IPS DF 6.9 (cell line): ENCODE measurements around the gene CUL5.
A peak's percentile ranks its signal among the peaks of the same experiment; 100 is the strongest.

ENCODE experiments used
- DNase-seq: peaks from one replicate; pipeline ENCODE4 v3.0.0-alpha.2; 2013; ENCODE audit warnings: low read depth, low spot score
- H3K27ac ChIP-seq: one replicate; pipeline ENCODE4 v1.5.1; 2013; ENCODE audit warnings: low read length, control low read depth
- H3K27me3 ChIP-seq: 2 replicates; pipeline ENCODE4 v1.6.1; 2013; ENCODE audit warnings: mild to moderate bottlenecking, low read length; ENCODE audit not compliant: control insufficient read depth, insufficient read depth
- H3K36me3 ChIP-seq: 2 replicates; pipeline ENCODE4 v1.6.1; 2013; ENCODE audit warnings: low read length; ENCODE audit not compliant: control insufficient read depth, insufficient read depth
- H3K4me1 ChIP-seq: 2 replicates; pipeline ENCODE4 v1.6.1; 2013; ENCODE audit warnings: low read length; ENCODE audit not compliant: control insufficient read depth, insufficient read depth
- H3K4me3 ChIP-seq: 2 replicates; pipeline ENCODE4 v1.5.1; 2013; ENCODE audit warnings: mild to moderate bottlenecking, low read length
- H3K9me3 ChIP-seq: 2 replicates; pipeline ENCODE4 v1.6.1; 2013; ENCODE audit warnings: low read length, inconsistent platforms; ENCODE audit not compliant: control insufficient read depth, insufficient read depth
- WGBS: extraction: QIAGEN DNeasy Blood & Tissue Kit; methylation state at CpG from one replicate; pipeline ENCODE4 v1.1.7; 2013; ENCODE audit warnings: mixed read lengths, missing lambda C conversion rate; ENCODE audit not compliant: insufficient read length, insufficient coverage; 5-methylcytosine and 5-hydroxymethylcytosine counted together

Gene CUL5

DNA sequence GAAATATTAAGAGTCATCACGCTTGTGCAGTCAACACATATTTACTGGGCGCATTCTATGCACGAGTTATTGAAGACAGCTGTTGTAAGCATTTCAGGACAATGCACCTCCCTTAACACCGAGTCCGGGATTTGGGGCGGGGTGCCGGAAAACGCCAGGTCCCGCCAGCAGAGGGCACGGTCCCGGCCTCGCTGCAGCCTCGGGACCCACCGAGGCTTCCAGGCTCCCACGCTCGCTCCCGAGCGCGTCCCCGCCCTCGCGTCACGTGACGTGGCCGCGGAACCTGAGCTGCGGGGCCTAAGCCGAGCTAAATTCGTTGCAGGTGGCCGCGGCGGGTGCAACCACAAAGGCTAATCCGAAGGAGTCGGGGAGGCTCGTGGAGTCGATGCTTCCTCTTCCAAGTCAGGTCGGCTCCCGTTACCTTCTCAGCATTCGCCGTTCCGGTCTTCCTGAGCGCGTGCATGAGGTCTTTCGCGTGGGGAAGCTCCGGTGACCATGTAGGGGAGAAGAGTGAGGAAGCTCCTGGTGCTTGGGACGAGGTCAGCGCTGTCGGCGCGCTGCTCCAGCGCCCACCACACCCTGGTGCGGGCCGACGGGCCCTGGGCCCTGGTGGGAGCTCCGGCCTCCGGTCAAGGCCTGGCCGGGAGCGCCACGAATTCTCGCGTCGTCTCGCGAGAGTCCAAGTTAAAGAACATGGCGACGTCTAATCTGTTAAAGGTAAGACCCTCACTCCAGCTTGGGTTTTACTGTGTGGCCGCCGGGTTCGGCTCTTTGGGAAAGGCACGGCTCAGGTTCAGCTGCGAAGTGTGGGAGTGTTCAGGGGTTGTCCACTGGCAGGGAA, at the start of gene CUL5:
Gene CUL5, plus strand, starts transcription at position 243 of the 841 bp plus-strand sequence. Its CDS starts 451 bp downstream, at position 694.
- Histone ChIP-seq H3K27ac (no peak within 1 kb of the TSS), H3K36me3 (no peaks in the 10 kb centered on the region), H3K4me1 (no peaks in the 10 kb centered on the region), H3K4me3 (peak within 1 kb of the TSS; percentile 88), H3K9me3 (no peaks in the 10 kb centered on the region), H3K27me3 (no peaks in the 10 kb centered on the region)
- peak; percentile 71 for DNase-seq
- no CpG with 5 or more reads among the region's 72 CpGs for WGBS

- Histone ChIP-seq H3K4me3 (no peak overlapping the region), H3K4me1 (no peaks in the 10 kb centered on the region), H3K27ac (no peak overlapping the region), H3K36me3 (no peaks in the 10 kb centered on the region), H3K9me3 (no peaks in the 10 kb centered on the region), H3K27me3 (no peaks in the 10 kb centered on the region)
- WGBS, result no CpG with 5 or more reads among the region's 3 CpGs
- DNase-seq, result no peak
Observed at GRCh38 chr11:107961480-107961879, 47.2 kb upstream of the CUL5 start.

GRCh38 chr11:107962181-107962580, 46.5 kb upstream of the CUL5 start:
- Histone ChIP-seq H3K4me3 (no peak overlapping the region), H3K36me3 (no peaks in the 10 kb centered on the region), H3K9me3 (no peaks in the 10 kb centered on the region), H3K4me1 (no peaks in the 10 kb centered on the region), H3K27me3 (no peaks in the 10 kb centered on the region), H3K27ac (no peak overlapping the region)
- DNase-seq, result no peak
- no CpG with 5 or more reads among the region's 1 CpG for WGBS

GRCh38 chr11:107963091-107963490, 45.6 kb upstream of the CUL5 start:
- Histone ChIP-seq H3K4me3 (no peak overlapping the region), H3K27me3 (no peaks in the 10 kb centered on the region), H3K36me3 (no peaks in the 10 kb centered on the region), H3K9me3 (no peaks in the 10 kb centered on the region), H3K4me1 (no peaks in the 10 kb centered on the region), H3K27ac (no peak overlapping the region)
- no peak for DNase-seq
- WGBS, result no CpG with 5 or more reads among the region's 8 CpGs

- no peak for DNase-seq
- H3K27me3 ChIP-seq, result no peaks in the 10 kb centered on the region
Observed at GRCh38 chr11:107969219-107969618, 39.5 kb upstream of the CUL5 start.

GRCh38 chr11:107970049-107970448, 38.6 kb upstream of the CUL5 start:
- no peaks in the 10 kb centered on the region for H3K9me3 ChIP-seq
- WGBS, result no CpG with 5 or more reads among the region's 5 CpGs
- H3K4me3 ChIP-seq, result no peak overlapping the region

More at GRCh38 chr11:107969219-107969618, 39.5 kb upstream of the CUL5 start:
- H3K27ac ChIP-seq, result no peak overlapping the region
- no peaks in the 10 kb centered on the region for H3K4me1 ChIP-seq
- no peaks in the 10 kb centered on the region for H3K9me3 ChIP-seq
- H3K4me3 ChIP-seq, result no peak overlapping the region
- H3K36me3 ChIP-seq, result no peaks in the 10 kb centered on the region

DNA sequence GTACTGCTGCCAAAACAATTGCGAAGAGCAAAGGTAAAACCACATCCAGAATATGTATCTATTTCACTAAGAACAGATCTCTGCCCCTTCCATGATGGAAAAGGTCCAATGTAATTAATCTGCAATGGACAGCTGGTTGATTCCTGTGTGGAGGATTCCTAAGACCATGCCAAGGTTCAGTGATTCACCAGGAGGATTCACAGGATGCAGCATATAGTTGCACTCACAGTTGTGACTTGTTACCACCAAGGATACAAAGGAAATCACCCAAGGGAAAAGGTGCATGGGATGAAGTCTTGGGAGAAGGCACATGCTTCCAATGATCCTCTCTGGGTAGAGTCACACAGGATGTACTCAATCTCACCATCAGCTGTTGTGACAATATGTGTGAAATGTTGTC, 35.1 kb upstream of the CUL5 start:
- no peak for DNase-seq
- Histone ChIP-seq H3K4me3 (no peak overlapping the region), H3K27me3 (no peaks in the 10 kb centered on the region), H3K9me3 (no peaks in the 10 kb centered on the region), H3K27ac (no peak overlapping the region), H3K36me3 (no peaks in the 10 kb centered on the region), H3K4me1 (no peaks in the 10 kb centered on the region)
- WGBS, result no CpG with 5 or more reads among the region's 1 CpG

More at GRCh38 chr11:107970049-107970448, 38.6 kb upstream of the CUL5 start:
- H3K36me3 ChIP-seq, result no peaks in the 10 kb centered on the region
- no peaks in the 10 kb centered on the region for H3K4me1 ChIP-seq
- no peaks in the 10 kb centered on the region for H3K27me3 ChIP-seq
- no peak for DNase-seq
- no peak overlapping the region for H3K27ac ChIP-seq

- Histone ChIP-seq H3K9me3 (no peaks in the 10 kb centered on the region), H3K27me3 (no peaks in the 10 kb centered on the region), H3K4me1 (peaks cover 4% of the 10 kb centered on the region; the same call in 1 of the 2 replicates), H3K27ac (no peak overlapping the region), H3K4me3 (no peak overlapping the region), H3K36me3 (no peaks in the 10 kb centered on the region)
- DNase-seq, result no peak
- WGBS, result no CpG with 5 or more reads among the region's 5 CpGs
Observed at GRCh38 chr11:107988397-107989158, 20.1 kb upstream of the CUL5 start.

DNA sequence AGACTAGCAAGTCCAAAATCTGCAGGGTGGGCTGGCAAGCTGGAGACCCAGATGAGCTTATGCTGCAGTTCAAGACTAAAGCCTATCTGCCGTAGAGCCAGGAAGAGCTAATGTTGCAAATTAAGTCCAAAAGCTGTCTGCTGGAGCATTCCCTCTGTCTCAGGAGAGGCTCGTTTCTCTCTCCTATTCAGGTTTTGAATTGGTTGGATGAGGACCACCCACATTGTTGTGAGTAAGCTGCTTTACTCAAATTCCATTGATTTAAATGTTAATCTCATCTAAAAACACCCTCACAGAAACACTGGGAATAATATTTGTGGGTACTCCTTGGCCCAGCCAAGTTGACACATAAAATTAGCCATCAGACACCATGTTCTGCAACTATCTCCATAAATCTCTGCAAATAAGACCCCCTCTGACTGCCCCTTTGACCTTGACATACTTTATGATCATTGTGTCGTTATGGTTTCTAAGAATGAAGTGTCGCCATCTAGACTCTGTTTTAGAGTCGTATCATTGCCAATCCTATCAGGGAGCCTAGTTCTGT, 16.8 kb upstream of the CUL5 start:
- no CpG with 5 or more reads among the region's 5 CpGs for WGBS
- H3K27me3 ChIP-seq, result no peaks in the 10 kb centered on the region
- H3K27ac ChIP-seq, result no peak overlapping the region
- H3K4me1 ChIP-seq, result peaks cover 4% of the 10 kb centered on the region; the same call in 1 of the 2 replicates
- DNase-seq, result no peak
- H3K36me3 ChIP-seq, result no peaks in the 10 kb centered on the region
- no peak overlapping the region for H3K4me3 ChIP-seq
- H3K9me3 ChIP-seq, result no peaks in the 10 kb centered on the region

DNA sequence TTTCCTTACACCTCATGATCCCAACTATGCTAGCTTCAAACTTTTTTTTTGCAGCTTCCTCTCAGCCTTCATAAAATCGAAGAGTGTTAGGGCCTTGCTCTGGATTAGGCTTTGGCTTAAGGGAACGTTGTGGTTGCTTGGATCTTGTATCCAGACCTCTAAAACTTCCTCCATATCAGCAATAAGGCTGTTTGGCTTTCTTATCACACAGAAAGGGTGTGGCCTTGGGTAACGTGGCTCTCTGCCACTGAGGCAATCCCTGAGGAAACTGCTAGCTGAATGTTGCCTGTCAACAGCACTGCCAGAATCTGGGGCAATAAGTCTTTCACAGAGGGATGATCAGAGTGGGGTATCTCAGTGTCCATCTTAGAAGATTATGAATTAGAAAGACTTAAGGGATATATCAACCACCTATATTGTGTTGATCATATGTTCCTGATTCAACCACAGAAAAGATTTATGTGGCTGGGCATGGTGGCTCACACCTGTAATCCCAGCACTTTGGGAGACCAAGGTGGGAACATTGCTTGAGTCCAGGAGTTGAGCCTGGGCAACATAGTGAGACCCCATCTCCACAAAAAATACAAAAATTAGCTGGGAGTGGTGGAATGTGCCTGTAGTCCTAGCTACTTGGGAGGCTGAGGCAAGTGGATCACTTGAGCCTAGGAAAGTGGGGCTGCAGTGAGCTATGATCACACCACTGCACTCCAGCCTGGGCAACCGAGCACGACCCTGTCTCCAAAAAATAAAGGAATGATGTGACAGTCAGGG, 12.5 kb upstream of the CUL5 start:
- H3K27me3 ChIP-seq, result no peaks in the 10 kb centered on the region
- no peaks in the 10 kb centered on the region for H3K36me3 ChIP-seq
- peaks cover 4% of the 10 kb centered on the region; the same call in 1 of the 2 replicates for H3K4me1 ChIP-seq
- H3K27ac ChIP-seq, result no peak overlapping the region
- no CpG with 5 or more reads among the region's 5 CpGs for WGBS
- no peaks in the 10 kb centered on the region for H3K9me3 ChIP-seq
- DNase-seq, result no peak
- H3K4me3 ChIP-seq, result no peak overlapping the region
